HUDEP-2 (cell line): ENCODE data around the gene NEK10.

Experiments used
- DNase-seq, 76 experiments: peaks; one replicate each; lab custom pipeline; 2025; ENCODE audit not compliant: unreplicated experiment in 76 of 76; lab: John Stamatoyannopoulos, UW

Gene NEK10

DNA sequence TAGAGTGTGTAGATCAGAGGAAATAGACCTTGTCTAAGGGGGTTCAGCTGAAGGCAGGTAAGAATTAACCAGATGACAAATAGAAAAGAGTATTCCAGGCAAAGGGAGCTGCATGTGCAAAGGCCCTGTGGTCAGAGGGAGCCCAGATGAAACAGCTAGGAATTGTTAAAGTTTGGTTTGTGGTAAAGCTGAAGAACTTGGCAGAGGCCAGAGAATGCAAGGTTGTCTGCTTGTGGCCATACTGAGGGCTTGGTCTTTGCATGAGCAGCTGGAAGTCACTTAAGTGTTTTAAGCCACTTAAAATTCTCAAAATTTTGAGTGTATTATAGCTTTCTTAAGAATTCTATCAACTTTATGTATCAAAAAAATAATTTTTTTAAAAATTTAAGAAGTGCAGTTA, 116.5 kb downstream of the NEK10 start:
- no peak for DNase-seq

GRCh38 chr3:27244374-27244773, 124.8 kb downstream of the NEK10 start:
- DNase-seq: no peak

GRCh38 chr3:27239951-27240350, 129.2 kb downstream of the NEK10 start:
- DNase-seq: no peak

- no peak for DNase-seq
Observed at GRCh38 chr3:27228805-27229204, 140.4 kb downstream of the NEK10 start.

GRCh38 chr3:27224197-27224596, 145.0 kb downstream of the NEK10 start:
- DNase-seq: no peak

- no peak for DNase-seq
Observed at GRCh38 chr3:27221264-27221932, 147.8 kb downstream of the NEK10 start.

DNA sequence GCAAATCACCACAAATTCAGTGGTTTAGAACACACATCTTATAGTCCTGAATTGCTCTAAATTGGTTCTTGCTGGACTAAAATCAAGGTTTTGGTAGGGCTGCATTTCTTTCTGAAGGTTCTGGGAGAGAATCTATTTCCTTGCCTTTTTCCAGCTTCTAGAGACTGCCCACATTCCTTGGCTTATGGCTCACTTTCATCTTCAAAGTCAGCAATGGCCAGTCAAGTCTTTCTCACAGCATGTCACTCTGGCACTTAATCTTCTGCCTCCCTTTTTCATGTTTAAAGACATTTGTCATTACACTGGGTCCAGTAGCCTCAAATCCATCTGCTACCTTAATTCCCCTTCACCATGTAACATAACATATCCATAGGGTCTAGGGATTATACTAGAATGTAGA, 149.0 kb downstream of the NEK10 start:
- no peak for DNase-seq

GRCh38 chr3:27219127-27219845, 149.9 kb downstream of the NEK10 start:
- no peak for DNase-seq

DNA sequence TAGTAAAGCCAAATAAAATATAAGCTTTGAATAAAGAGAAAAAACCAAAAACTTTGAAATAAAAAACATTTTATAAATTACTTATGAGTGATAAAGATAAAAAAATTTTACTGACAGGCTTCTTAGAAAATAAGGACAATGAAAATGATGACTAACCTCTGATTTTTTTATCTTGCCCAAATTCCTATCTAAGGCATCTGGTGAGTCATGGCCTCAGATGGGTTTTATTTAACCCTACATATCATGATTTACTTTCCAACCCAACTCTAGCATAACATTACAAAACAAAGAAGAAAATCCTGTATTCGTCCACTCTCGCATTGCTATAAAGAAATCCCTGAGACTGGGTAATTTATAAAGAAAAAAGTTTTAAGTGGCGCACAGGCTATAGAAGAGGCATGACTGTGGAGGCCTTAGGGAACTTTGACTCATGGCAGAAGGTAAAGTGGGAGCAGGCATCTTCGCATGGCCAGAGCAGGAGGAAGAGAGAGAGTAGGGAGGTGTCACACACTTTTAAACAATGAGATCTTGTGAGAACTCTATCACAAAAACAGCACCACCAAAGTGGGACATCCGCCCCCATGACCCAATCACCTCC, 152.1 kb downstream of the NEK10 start:
- no peak for DNase-seq

DNA sequence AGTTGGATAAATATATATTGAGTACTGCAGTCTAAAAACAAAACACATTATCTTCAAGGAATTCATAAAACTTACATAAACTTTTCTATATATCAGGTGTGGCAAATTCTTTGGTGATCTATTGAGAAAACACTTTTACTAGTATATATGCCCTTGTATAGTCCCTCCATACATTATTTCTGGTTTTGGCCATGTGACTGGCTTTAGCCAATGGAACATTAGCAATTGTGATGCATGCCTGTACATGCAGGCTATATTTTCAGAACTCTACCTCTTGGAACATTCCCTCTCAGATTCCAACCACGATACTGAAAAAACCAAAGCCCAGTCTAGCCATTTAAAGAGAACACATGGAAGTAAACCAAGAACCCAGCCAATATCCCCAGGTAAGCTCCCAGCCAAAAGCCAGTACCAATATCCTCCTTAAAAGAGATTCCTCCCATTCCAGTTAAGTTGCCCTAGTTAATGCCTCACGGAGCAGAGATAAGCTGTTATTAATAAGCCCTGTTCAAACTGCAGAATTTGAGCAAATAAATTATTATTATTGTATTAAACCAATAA, 152.8 kb downstream of the NEK10 start:
- no peak for DNase-seq

GRCh38 chr3:27213450-27213849, 155.7 kb downstream of the NEK10 start:
- no peak for DNase-seq

GRCh38 chr3:27209617-27210264, 159.4 kb downstream of the NEK10 start:
- DNase-seq: no peak

DNA sequence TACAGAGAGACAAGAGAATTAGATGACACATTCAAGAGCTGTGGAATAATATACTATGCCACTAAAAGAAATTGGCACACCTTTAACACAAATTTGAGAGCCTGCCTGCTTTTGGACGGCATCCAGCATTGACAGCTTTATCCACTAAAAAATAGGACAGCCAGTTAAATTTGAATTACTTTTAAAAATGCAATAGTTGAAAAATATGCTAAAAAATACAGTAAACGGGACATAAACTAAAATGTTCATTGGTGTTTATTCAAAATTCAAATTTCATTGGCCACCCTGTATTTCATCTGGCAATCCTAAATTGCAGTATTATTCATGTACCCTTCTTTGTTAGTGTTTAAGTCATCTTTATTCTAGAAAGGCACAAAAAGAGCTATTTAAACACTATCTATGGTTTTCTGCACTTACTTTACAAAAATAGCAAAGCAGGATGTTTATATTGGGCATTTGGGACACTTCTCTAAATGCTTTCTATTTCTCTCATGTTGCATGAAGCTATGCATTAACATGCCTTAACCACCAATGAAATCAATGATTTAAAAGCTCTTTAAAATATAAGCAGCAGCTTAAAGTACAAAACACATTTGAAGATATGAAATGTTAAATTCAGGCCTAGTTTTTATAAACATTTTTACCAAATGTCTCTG, 160.1 kb downstream of the NEK10 start:
- DNase-seq: no peak

- no peak for DNase-seq
Observed at GRCh38 chr3:27202959-27203358, 166.2 kb downstream of the NEK10 start.

- no peak for DNase-seq
Observed at GRCh38 chr3:27201492-27201891, 167.7 kb downstream of the NEK10 start.

GRCh38 chr3:27200721-27201489, 168.3 kb downstream of the NEK10 start:
- no peak for DNase-seq

DNA sequence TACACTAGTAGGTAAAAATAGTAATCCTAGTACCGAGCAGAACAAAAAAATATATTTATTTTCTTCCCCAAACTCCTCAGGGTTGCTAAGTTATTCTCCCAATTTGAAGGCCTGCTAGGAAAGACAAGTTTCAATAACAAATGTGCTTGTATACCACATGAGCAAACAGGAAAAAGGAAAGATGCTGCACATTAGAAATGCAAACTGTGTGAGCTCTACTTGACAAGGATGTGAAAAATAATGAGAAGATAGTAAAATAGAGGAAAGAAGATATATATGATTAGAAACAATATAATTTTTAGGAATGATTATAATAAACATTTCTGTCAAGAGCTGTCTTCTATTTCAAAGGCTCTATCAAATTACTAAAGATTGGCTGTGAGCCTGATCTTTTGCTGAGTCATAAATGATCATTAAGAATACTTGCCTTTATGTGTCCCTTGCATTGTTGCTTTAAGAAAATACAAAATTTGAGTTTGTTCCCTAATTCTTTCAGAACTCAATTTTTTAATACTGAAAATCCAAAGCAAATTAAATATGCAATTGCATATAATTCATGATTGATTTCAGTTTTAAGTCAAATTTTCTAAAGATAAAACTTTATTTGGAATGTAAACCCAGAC, 174.2 kb downstream of the NEK10 start:
- no peak for DNase-seq

GRCh38 chr3:27193056-27193455, 176.1 kb downstream of the NEK10 start:
- no peak for DNase-seq

DNA sequence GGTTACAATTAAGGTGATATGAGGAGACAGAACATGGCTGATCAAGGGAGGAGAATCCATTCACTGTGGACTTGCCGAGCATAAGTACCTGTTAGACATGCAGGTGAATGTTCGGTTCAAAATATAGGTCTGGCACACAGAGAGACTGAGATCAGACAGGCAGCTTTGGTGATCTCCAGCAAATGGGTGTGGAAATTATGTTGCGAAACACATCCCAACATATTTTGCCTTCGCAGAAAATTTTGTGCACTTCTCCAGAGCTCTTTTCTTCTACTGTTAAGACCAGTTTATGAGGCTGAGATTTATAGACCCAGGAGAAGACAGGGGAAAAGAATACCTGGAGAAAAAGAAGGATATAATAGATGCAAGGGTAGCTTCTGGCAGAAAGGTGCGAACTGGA, 183.2 kb downstream of the NEK10 start:
- DNase-seq: no peak
